B cell (primary cell): ENCODE results near the gene TMPRSS9. TPM values are rescaled to one million over a fixed set of nuclear protein-coding genes. Genes with fewer than 3 reads are reported as not detected.
A peak's percentile ranks its signal among the peaks of the same experiment; 100 is the strongest.

Experiments used
- ATAC-seq: fragments of 200-7000 bp; cut with Tn5 transposase; one replicate; pipeline ENCODE4 v1.10.0; 2021; ENCODE audit warnings: low read depth, mild to moderate bottlenecking, moderate number of reproducible peaks, moderate library complexity
- CTCF ChIA-PET: fragments of 350-600 bp; sonication (Branson Sonifier 250); formaldehyde crosslinking; loops from one replicate; lab custom pipeline; 2021; ENCODE audit warnings: antibody characterized with exemption, inconsistent platforms; lab: Charles Lee
- POLR2A ChIA-PET: fragments of 350-600 bp; sonication (Branson Sonifier 250); formaldehyde crosslinking; loops from one replicate; lab custom pipeline; 2021; ENCODE audit warnings: antibody characterized with exemption; lab: Charles Lee
- DNase-seq: peaks from one replicate; pipeline ENCODE4 v3.0.0; 2013
- H2AFZ ChIP-seq: 2 replicates; pipeline ENCODE4 v1.6.1; 2012; ENCODE audit warnings: mild to moderate bottlenecking, low read depth, low read length; ENCODE audit not compliant: insufficient read depth, poor library complexity, severe bottlenecking
- H3K27ac ChIP-seq, 2 donors: 1 replicate in 1 of 2; 2 replicates in 1 of 2; pipeline ENCODE4 v1.5.1; 2012 to 2013; ENCODE audit warnings: low read length in 2 of 2, mild to moderate bottlenecking in 2 of 2, moderate library complexity in 1 of 2
- H3K27me3 ChIP-seq, 4 experiments: fragments of 200-600 bp in 1 of 4; sonication (generic) in 1 of 4; replicated peaks in 1 of 4; 1 replicate in 2 of 4; 2 replicates in 2 of 4; pipeline versions ENCODE4 v1.6.1 to v1.7.0; 2013 to 2016; ENCODE audit warnings: low read length in 3 of 4, mild to moderate bottlenecking in 2 of 4, mixed read lengths in 1 of 4, moderate library complexity in 1 of 4; ENCODE audit not compliant: insufficient read depth in 4 of 4, control insufficient read depth in 3 of 4; ENCODE audit errors: control extremely low read depth in 1 of 4
- H3K36me3 ChIP-seq, 2 experiments: replicated peaks in 1 of 2; 1 replicate in 1 of 2; 2 replicates in 1 of 2; pipeline versions ENCODE4 v1.6.1 to v1.7.1; 2013; ENCODE audit warnings: low read length in 1 of 2; ENCODE audit not compliant: insufficient read depth in 2 of 2, control insufficient read depth in 1 of 2; ENCODE audit errors: control extremely low read depth in 1 of 2, extremely low read depth in 1 of 2
- H3K4me1 ChIP-seq, 2 donors: fragments of 200-600 bp in 1 of 2; sonication (generic) in 1 of 2; 1 replicate in 1 of 2; 2 replicates in 1 of 2; pipeline versions ENCODE4 v1.5.1 to v1.6.1; 2013 to 2017; ENCODE audit warnings: low read length in 2 of 2; ENCODE audit not compliant: control insufficient read depth in 2 of 2, insufficient read depth in 2 of 2
- H3K4me2 ChIP-seq: replicated peaks from 2 replicates; pipeline ENCODE3; 2012; ENCODE audit warnings: mild to moderate bottlenecking, low read depth, low read length; ENCODE audit not compliant: poor library complexity, severe bottlenecking
- H3K4me3 ChIP-seq, 5 experiments: fragments of 200-600 bp in 1 of 5; sonication (generic) in 1 of 5; 1 replicate in 3 of 5; 2 replicates in 2 of 5; pipeline versions ENCODE4 v1.5.1 to v1.7.0; 2011 to 2016; ENCODE audit warnings: low read length in 4 of 5, mild to moderate bottlenecking in 4 of 5, low read depth in 2 of 5, control low read depth in 1 of 5, moderate library complexity in 1 of 5; ENCODE audit not compliant: insufficient read depth in 1 of 5; ENCODE audit errors: control extremely low read depth in 1 of 5, extremely low read depth in 1 of 5
- H3K79me2 ChIP-seq: fragments of 200-600 bp; sonication (generic); one replicate; pipeline ENCODE4 v1.6.0; 2016; ENCODE audit warnings: low read length; ENCODE audit not compliant: control insufficient read depth, insufficient read depth
- H3K9ac ChIP-seq: fragments of 200-600 bp; sonication (generic); 2 replicates; pipeline ENCODE4 v1.6.1; 2017; ENCODE audit warnings: mild to moderate bottlenecking, low read length, moderate library complexity
- H3K9me3 ChIP-seq, 3 donors: one replicate each; pipeline versions ENCODE4 v1.6.1 to v1.7.1; 2013; ENCODE audit warnings: low read length in 2 of 3; ENCODE audit not compliant: control insufficient read depth in 2 of 3, insufficient read depth in 1 of 3; ENCODE audit errors: control extremely low read depth in 1 of 3
- H4K20me1 ChIP-seq: 2 replicates; pipeline ENCODE4 v1.6.0; 2012; ENCODE audit warnings: mild to moderate bottlenecking, low read length; ENCODE audit not compliant: insufficient read depth, control insufficient read depth, poor library complexity, severe bottlenecking
- H3K27ac Mint-ChIP-seq: one replicate; pipeline ENCODE4 v1.8.0; 2021; ENCODE audit warnings: mixed read lengths
- H3K27me3 Mint-ChIP-seq: one replicate; pipeline ENCODE4 v1.8.0; 2021; ENCODE audit warnings: mixed read lengths
- H3K4me1 Mint-ChIP-seq: one replicate; pipeline ENCODE4 v1.8.0; 2021; ENCODE audit warnings: mixed read lengths
- H3K4me3 Mint-ChIP-seq: one replicate; pipeline ENCODE4 v1.8.0; 2021; ENCODE audit warnings: mixed read lengths
- H3K9me3 Mint-ChIP-seq: one replicate; pipeline ENCODE4 v1.8.0; 2022; ENCODE audit warnings: mixed read lengths; ENCODE audit not compliant: insufficient read depth
- EZH2 ChIP-seq: IDR thresholded peaks from 2 replicates; pipeline ENCODE4 v1.6.1; 2012; ENCODE audit warnings: borderline replicate concordance, low read depth, mild to moderate bottlenecking, moderate library complexity, low read length; ENCODE audit not compliant: insufficient read depth, poor library complexity, severe bottlenecking
- WGBS: methylation state at CpG from one replicate; pipeline ENCODE4 v1.1.5; 2013; ENCODE audit warnings: missing lambda C conversion rate; ENCODE audit not compliant: insufficient coverage; 5-methylcytosine and 5-hydroxymethylcytosine counted together
- intact Hi-C: fragments of 100-400 bp; cut with micrococcal nuclease; formaldehyde crosslinking; loops from one replicate; pipeline ENCODE4 v1.10.0; 2022
- polyA plus RNA-seq: library from polyadenylated mRNA; depleted of rRNA; stranded (reverse); fragments of >200 nt; gene quantifications from 2 replicates; pipeline ENCODE4 v1.2.3, GENCODE V29; 2012
- total RNA-seq, 2 donors: library from RNA; stranded (reverse); fragments of 120-200 nt in 1 of 2; gene quantifications; 1 replicate in 1 of 2; 2 replicates in 1 of 2; pipeline versions ENCODE4 v1.2.3 to v1.2.4, GENCODE V29; 2013 to 2022
- TF ChIP-seq, protein P1 (sequence below): fragments of 200-600 bp; IDR thresholded peaks from one replicate; pipeline ENCODE4 v1.8.0; 2022; ENCODE audit warnings: antibody characterized with exemption, mild to moderate bottlenecking

The TMPRSS9 gene
- total and polyA plus RNA-seq, 2 donors (not counting 1 experiment from before 2014, with no cell fraction given), result not detected

GRCh38 chr19:2425622-2426581 lies 65.8 kb downstream of the TMPRSS9 start:
- no peak for ATAC-seq
- Histone ChIP-seq H3K4me2 (peak overlapping the region; percentile 97), H4K20me1 (peaks cover 33% of the 10 kb centered on the region), H3K27ac (no peak overlapping the region), H2AFZ (no peak overlapping the region), H3K9ac (peak overlapping the region; percentile 98), H3K4me3 (peak overlapping the region in 4 of 5 experiments; percentile 74 to 90 (median 78)), H3K4me1 (peaks cover 15 to 21% of the 10 kb centered on the region in 2 donors), H3K79me2 (peaks cover 33% of the 10 kb centered on the region), H3K36me3 (peaks cover 0 to 6% of the 10 kb centered on the region in 2 experiments), H3K9me3 (no peaks in the 10 kb centered on the region), H3K27me3 (no peaks in the 10 kb centered on the region)
- intact Hi-C loops, result loop anchor here (5.0 kb wide), 1 partner anchor 614 kb away; the partner anchor contains the start of gene ATP8B3
- Mint-ChIP-seq H3K9me3 (no peaks in the 10 kb centered on the region), H3K27me3 (no peaks in the 10 kb centered on the region), H3K4me1 (peaks cover 13% of the 10 kb centered on the region), H3K4me3 (peak overlapping the region; percentile 96), H3K27ac (peak overlapping the region; percentile 46)
- 91% methylated on average over 17 of the region's 29 CpGs for WGBS
- CTCF ChIA-PET, result interaction anchor here (1.0 kb wide), 1 partner anchor 10 kb away, joined by 3 read pairs; no protein-coding TSS in a partner anchor
- TF ChIP-seq EZH2, result no peak
- TF ChIP-seq, protein P1, sequence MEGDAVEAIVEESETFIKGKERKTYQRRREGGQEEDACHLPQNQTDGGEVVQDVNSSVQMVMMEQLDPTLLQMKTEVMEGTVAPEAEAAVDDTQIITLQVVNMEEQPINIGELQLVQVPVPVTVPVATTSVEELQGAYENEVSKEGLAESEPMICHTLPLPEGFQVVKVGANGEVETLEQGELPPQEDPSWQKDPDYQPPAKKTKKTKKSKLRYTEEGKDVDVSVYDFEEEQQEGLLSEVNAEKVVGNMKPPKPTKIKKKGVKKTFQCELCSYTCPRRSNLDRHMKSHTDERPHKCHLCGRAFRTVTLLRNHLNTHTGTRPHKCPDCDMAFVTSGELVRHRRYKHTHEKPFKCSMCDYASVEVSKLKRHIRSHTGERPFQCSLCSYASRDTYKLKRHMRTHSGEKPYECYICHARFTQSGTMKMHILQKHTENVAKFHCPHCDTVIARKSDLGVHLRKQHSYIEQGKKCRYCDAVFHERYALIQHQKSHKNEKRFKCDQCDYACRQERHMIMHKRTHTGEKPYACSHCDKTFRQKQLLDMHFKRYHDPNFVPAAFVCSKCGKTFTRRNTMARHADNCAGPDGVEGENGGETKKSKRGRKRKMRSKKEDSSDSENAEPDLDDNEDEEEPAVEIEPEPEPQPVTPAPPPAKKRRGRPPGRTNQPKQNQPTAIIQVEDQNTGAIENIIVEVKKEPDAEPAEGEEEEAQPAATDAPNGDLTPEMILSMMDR, result no peak
- DNase-seq, result no peak
- POLR2A ChIA-PET, result no interaction called here
